Left lung (tissue), 10 donors: Measurements from ENCODE around the gene ARMC8. TPM values are rescaled to one million over a fixed set of nuclear protein-coding genes. Genes with fewer than 3 reads are reported as not detected.

Experiments used
- ATAC-seq: fragments of 200-7000 bp; cut with Tn5 transposase; one replicate; pipeline ENCODE4 v1.9.1; 2020; ENCODE audit warnings: moderate library complexity
- DNase-seq, 4 donors: peaks; one replicate each; pipeline ENCODE4 v3.0.0-alpha.2; 2013 to 2020
- H3K27ac ChIP-seq, 2 donors: fragments of 200-600 bp; sonication (generic) in 1 of 2; one replicate each; pipeline versions ENCODE4 v1.5.0 to v1.8.0; 2020 to 2021
- H3K27me3 ChIP-seq, 2 donors: fragments of 200-600 bp; sonication (generic) in 1 of 2; one replicate each; pipeline versions ENCODE4 v1.5.0 to v1.8.0; 2020 to 2021
- H3K36me3 ChIP-seq, 2 donors: fragments of 200-600 bp; sonication (generic) in 1 of 2; one replicate each; pipeline versions ENCODE4 v1.5.0 to v1.8.0; 2020 to 2021
- H3K4me1 ChIP-seq, 2 donors: fragments of 200-600 bp; one replicate each; pipeline ENCODE4 v1.8.0; 2021
- H3K4me3 ChIP-seq, 2 donors: fragments of 200-600 bp; sonication (generic) in 1 of 2; one replicate each; pipeline versions ENCODE4 v1.5.0 to v1.8.0; 2020 to 2021; ENCODE audit warnings: mild to moderate bottlenecking in 1 of 2
- H3K9me3 ChIP-seq, 2 donors: fragments of 200-600 bp; sonication (generic) in 1 of 2; one replicate each; pipeline versions ENCODE4 v1.5.0 to v1.8.0; 2020 to 2021
- intact Hi-C, 2 donors: fragments of 100-400 bp; cut with DNase I; formaldehyde crosslinking; loops; one replicate each; pipeline versions ENCODE4 v1.11.2 to v1.14.2; 2022
- polyA plus RNA-seq, 6 donors: library from polyadenylated mRNA; unstranded; fragments of 120-200 nt; gene quantifications; one replicate each; pipeline ENCODE4 v1.2.1, GENCODE V29; 2013; ENCODE audit not compliant: insufficient read length in 6 of 6
- total RNA-seq, 2 donors: library from RNA; stranded (reverse); fragmentation: NEBNext Ultra II Directional; extraction: Animal tissue kit (Norgen Biotek cat#: 25700); gene quantifications; one replicate each; pipeline ENCODE4 v1.2.1, GENCODE V29; 2021
- TF ChIP-seq, protein P1 (sequence below), 2 donors: fragments of 200-600 bp; sonication (generic) in 1 of 2; IDR thresholded peaks; one replicate each; pipeline versions ENCODE4 v1.5.0 to v1.8.0; 2021; ENCODE audit warnings: antibody characterized with exemption in 2 of 2
- donor health status: DM: no; HTN: yes; CAD: no.
- donor health status: DM: no; HTN: no; CAD: no.

ARMC8 gene
- total and polyA plus RNA-seq, 8 donors, result 37.1 to 56.4 (median 50.6) TPM

DNA sequence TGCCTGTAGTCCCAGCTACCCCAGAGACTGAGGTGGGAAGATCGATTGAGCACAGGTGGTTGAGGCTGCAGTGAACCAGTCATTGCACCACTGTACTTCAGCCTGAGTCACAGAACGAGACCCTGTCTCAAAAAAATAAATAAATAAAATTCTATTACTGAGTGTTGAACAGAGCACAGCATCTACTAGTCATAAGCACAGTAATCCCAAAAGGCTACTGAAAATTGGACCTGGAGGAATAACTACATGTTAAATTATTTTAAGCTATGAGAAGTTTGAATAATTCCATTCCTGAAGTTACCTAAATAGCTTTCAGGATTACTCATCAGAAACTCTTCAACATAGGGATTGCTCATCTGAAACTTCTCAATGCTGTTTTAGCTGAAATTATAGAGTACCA lies 43.4 kb downstream of the ARMC8 start:
- ATAC-seq, result no peak
- intact Hi-C loops, result no loop called here

DNA sequence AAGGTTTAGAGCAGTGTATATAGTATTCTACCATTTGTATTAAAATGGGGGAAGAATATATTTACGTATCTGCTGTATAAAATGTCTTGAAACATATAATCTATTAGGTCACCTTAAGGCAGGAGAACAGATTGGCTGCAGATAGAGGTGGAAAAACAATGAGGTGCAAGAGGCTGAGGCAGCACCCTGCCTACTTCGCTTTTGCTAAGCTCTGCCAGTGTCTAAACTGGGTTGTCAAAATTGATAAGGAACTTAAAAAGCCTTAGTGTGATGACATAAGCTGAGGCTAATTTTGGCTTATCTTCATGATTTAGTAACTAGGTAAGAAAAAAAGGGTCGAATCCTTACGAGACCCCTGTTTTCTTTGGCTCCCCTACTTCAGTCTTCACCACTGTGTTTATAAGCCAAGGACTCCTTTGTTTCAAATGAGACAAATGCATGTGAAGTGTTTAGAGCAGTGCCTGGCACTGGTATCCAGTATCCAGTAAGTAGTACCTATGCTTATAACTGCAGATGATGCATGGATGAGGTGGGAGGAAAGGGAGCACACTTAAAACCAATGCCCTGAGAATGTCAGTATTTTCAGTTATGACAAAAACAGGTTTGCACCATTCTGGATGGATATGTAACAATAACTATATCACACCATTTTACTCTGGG lies 45.7 kb downstream of the ARMC8 start:
- no peak overlapping the region for H3K4me3 ChIP-seq
- no peak overlapping the region for H3K27ac ChIP-seq
- intact Hi-C loops, result no loop called here
- peaks cover 0 to 82% of the 10 kb centered on the region in 2 donors for H3K36me3 ChIP-seq
- no peaks in the 10 kb centered on the region for H3K27me3 ChIP-seq
- TF ChIP-seq, protein P1, sequence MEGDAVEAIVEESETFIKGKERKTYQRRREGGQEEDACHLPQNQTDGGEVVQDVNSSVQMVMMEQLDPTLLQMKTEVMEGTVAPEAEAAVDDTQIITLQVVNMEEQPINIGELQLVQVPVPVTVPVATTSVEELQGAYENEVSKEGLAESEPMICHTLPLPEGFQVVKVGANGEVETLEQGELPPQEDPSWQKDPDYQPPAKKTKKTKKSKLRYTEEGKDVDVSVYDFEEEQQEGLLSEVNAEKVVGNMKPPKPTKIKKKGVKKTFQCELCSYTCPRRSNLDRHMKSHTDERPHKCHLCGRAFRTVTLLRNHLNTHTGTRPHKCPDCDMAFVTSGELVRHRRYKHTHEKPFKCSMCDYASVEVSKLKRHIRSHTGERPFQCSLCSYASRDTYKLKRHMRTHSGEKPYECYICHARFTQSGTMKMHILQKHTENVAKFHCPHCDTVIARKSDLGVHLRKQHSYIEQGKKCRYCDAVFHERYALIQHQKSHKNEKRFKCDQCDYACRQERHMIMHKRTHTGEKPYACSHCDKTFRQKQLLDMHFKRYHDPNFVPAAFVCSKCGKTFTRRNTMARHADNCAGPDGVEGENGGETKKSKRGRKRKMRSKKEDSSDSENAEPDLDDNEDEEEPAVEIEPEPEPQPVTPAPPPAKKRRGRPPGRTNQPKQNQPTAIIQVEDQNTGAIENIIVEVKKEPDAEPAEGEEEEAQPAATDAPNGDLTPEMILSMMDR (IDR thresholded peaks at IDR 0.05), result no peak
- no peaks in the 10 kb centered on the region for H3K4me1 ChIP-seq
- no peak for ATAC-seq
- DNase-seq, result no peak
- H3K9me3 ChIP-seq, result no peaks in the 10 kb centered on the region

More for the DNA sequence above, 43.4 kb downstream of the ARMC8 start:
- no peak overlapping the region for H3K27ac ChIP-seq
- no peak for DNase-seq
- H3K27me3 ChIP-seq, result no peaks in the 10 kb centered on the region
- TF ChIP-seq, protein P1 (IDR thresholded peaks at IDR 0.05), result no peak
- no peaks in the 10 kb centered on the region for H3K9me3 ChIP-seq
- no peaks in the 10 kb centered on the region for H3K4me1 ChIP-seq
- H3K4me3 ChIP-seq, result no peak overlapping the region
- peaks cover 0 to 86% of the 10 kb centered on the region in 2 donors for H3K36me3 ChIP-seq

DNA sequence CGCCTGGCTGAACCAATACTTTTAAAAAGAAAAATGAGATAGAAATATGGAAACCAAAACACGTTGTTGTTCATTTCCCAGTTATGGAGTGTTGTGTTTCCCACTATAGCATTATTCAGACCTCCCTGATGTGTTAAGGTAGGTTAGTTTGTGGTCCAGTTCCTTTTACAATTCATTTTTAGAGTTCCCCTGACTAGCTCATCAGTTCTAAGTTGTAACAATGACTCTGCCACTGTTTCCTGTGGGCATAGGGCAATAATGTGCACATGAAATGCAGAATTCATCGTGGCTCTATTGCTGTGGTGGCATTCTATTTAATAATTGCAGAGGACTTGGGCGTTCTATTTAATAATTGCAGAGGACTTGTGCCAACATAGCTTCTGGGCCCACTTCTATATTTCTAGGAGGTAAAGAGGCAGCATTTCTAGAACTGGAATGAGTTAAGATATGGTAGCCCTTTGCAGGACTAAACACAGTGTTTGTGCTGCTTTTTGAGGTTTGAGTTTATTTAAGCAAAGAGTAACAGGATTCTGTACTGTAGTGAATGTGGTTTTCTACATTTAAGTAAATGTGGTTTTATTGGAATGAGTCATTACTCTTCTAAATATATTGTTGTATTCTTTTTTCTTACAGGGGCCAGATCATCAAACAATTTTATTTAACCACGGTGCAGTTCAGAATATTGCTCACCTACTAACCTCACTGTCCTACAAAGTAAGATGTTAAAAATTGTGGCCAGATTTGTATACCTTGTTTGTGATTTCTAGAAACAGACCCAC lies 47.5 kb downstream of the ARMC8 start:
- no peak overlapping the region for H3K27ac ChIP-seq
- intact Hi-C loops, result no loop called here
- DNase-seq (no peak), ATAC-seq (no peak)
- TF ChIP-seq, protein P1 (IDR thresholded peaks at IDR 0.05), result no peak
- H3K4me3 ChIP-seq, result no peak overlapping the region
- peaks cover 0 to 86% of the 10 kb centered on the region in 2 donors for H3K36me3 ChIP-seq
- no peaks in the 10 kb centered on the region for H3K4me1 ChIP-seq
- H3K27me3 ChIP-seq, result no peaks in the 10 kb centered on the region
- H3K9me3 ChIP-seq, result no peaks in the 10 kb centered on the region

DNA sequence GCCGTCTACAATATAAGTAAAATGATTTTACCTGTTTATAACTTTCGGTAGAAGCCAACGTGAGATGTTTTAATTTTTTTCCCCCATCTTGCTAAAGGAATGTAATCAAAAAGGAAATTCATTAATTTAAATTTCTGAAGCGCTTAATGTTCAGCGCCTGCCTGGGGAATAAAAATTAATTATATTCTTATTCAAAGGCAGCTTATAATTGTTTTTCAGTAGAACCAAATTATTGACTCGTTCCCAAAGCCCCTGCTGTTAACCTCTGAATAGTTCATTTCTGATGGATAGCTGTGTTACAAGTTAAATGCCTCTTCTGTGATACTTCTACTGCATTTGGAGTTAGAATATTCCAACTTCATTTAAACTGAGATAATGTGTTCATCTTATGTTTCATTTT lies 51.6 kb downstream of the ARMC8 start:
- ATAC-seq (no peak), DNase-seq (no peak)
- Histone ChIP-seq H3K27me3 (no peaks in the 10 kb centered on the region), H3K27ac (no peak overlapping the region), H3K36me3 (peaks cover 0 to 81% of the 10 kb centered on the region in 2 donors), H3K4me3 (no peak overlapping the region), H3K9me3 (no peaks in the 10 kb centered on the region), H3K4me1 (no peaks in the 10 kb centered on the region)
- intact Hi-C loops, result no loop called here
- TF ChIP-seq, protein P1 (IDR thresholded peaks at IDR 0.05), result no peak

DNA sequence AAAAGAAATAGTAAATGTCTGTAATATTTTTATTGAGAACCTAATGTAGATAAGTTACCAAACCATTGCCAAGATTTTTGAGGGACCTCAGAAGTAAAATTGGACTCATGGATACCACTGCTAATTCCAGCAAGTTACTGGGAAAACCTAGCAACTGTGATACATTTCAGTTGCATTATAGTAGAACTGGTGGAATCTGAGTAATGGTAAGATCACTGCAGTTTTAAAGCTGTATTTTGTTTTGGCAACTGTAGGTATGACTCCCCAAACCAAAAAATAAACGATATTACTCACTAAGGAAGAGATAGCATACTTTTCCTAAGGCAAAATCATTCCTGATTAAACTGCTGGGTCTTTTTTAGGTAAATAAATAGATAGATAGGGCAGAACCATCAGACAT lies 54.0 kb downstream of the ARMC8 start:
- H3K36me3 ChIP-seq, result peaks cover 0 to 85% of the 10 kb centered on the region in 2 donors
- intact Hi-C loops, result no loop called here
- no peaks in the 10 kb centered on the region for H3K9me3 ChIP-seq
- ATAC-seq (no peak), DNase-seq (no peak)
- TF ChIP-seq, protein P1 (IDR thresholded peaks at IDR 0.05), result no peak
- no peak overlapping the region for H3K27ac ChIP-seq
- no peak overlapping the region for H3K4me3 ChIP-seq
- no peaks in the 10 kb centered on the region for H3K27me3 ChIP-seq
- no peaks in the 10 kb centered on the region for H3K4me1 ChIP-seq
